ENCODE measurements around the gene RSPO4. TPM values are rescaled to one million over a fixed set of nuclear protein-coding genes. Genes with fewer than 3 reads are reported as not detected.

Gene RSPO4
- polyA plus RNA-seq, 2 of the 4 experiments (the other 2 are of a cell fraction) = not detected

GRCh38 chr20:917416-917815 lies 84.7 kb downstream of the RSPO4 start:
- TF ChIP-seq ZNF302 (CRISPR knock-in tag; IDR thresholded peaks at IDR 0.05) (no peak), ZFP36 (IDR thresholded peaks at IDR 0.05; ENCODE audit: borderline replicate concordance, partially characterized antibody) (no peak), PHF8 (IDR thresholded peaks at IDR 0.05; ENCODE audit: borderline replicate concordance, low read depth) (no peak), CHD4 (IDR thresholded peaks at IDR 0.05; ENCODE audit: borderline replicate concordance) (no peak), MAFK (IDR thresholded peaks at IDR 0.05; ENCODE audit: partially characterized antibody) (no peak), MAX (IDR thresholded peaks at IDR 0.05) (no peak), EP300 (IDR thresholded peaks at IDR 0.05) (no peak), RAD21 (conservative IDR thresholded peaks at IDR 0.05 in 1 of 2, IDR thresholded peaks at IDR 0.05 in 1 of 2) (no peak), TFCP2L1 (CRISPR knock-in tag; IDR thresholded peaks at IDR 0.05) (no peak), HEYL (CRISPR knock-in tag; IDR thresholded peaks at IDR 0.05) (no peak), CBX8 (IDR thresholded peaks at IDR 0.05) (no peak), PBX3 (IDR thresholded peaks at IDR 0.05) (no peak), HOXA7 (CRISPR knock-in tag; IDR thresholded peaks at IDR 0.05) (no peak), NFE2L2 (conservative IDR thresholded peaks at IDR 0.05; ENCODE audit: low read length) (no peak), RARB (CRISPR knock-in tag; IDR thresholded peaks at IDR 0.05) (no peak)
- Histone ChIP-seq H3K4me2 (no peak overlapping the region), H3K4me3 (no peak overlapping the region), H3K4me1 (no peaks in the 10 kb centered on the region), H3K27ac (no peak overlapping the region), H3K9me3 (no peaks in the 10 kb centered on the region)
- CTCF ChIA-PET = interaction anchor here (0.8 to 1.8 kb wide), 4 partner anchors 24 to 39 kb away, joined by 3 to 8 read pairs (median 3); no protein-coding TSS in a partner anchor
- FAIRE-seq (no peak), ATAC-seq (no peak), DNase-seq (ENCODE audit: low read depth in 1 of 2, low spot score in 1 of 2) (no peak)
- WGBS (ENCODE audit: missing lambda C conversion rate) = 32% methylated on average over 4 of the region's 4 CpGs
- POLR2A ChIA-PET = no interaction called here

GRCh38 chr20:916825-917224 lies 85.3 kb downstream of the RSPO4 start:
- WGBS (ENCODE audit: missing lambda C conversion rate) = 55% methylated on average over 5 of the region's 5 CpGs
- no peaks in the 10 kb centered on the region for H3K4me1 ChIP-seq
- ChIA-PET CTCF (interaction anchor here (0.8 to 1.8 kb wide), 4 partner anchors 25 to 40 kb away, joined by 3 to 8 read pairs (median 3); no protein-coding TSS in a partner anchor), POLR2A (no interaction called here)
- no peak for DNase-seq (ENCODE audit: low read depth in 1 of 2, low spot score in 1 of 2)
- ATAC-seq = no peak
- no peaks in the 10 kb centered on the region for H3K9me3 ChIP-seq
- no peak overlapping the region for H3K27ac ChIP-seq
- H3K4me2 ChIP-seq = no peak overlapping the region
- TF ChIP-seq ELK1 (IDR thresholded peaks at IDR 0.05; ENCODE audit: low read depth, low read length) (no peak), EHF (CRISPR knock-in tag; IDR thresholded peaks at IDR 0.05) (no peak), HOXB13 (CRISPR knock-in tag; IDR thresholded peaks at IDR 0.05; ENCODE audit: low read depth) (no peak), SMC3 (IDR thresholded peaks at IDR 0.05) (no peak), RARB (CRISPR knock-in tag; IDR thresholded peaks at IDR 0.05) (no peak), ZNF302 (CRISPR knock-in tag; IDR thresholded peaks at IDR 0.05) (no peak), EHMT2 (IDR thresholded peaks at IDR 0.05; ENCODE audit: low read depth) (no peak), KDM5A (IDR thresholded peaks at IDR 0.05) (no peak), POLR2AphosphoS2 (conservative IDR thresholded peaks at IDR 0.05; ENCODE audit: low read length) (no peak), CEBPB (IDR thresholded peaks at IDR 0.05) (no peak), RCOR1 (IDR thresholded peaks at IDR 0.05; ENCODE audit: low read depth, low read length) (no peak), TP53 (CRISPR knock-in tag; IDR thresholded peaks at IDR 0.05) (no peak), ESRRA (IDR thresholded peaks at IDR 0.05; ENCODE audit: borderline replicate concordance, low read length) (no peak), PHF8 (IDR thresholded peaks at IDR 0.05; ENCODE audit: borderline replicate concordance, low read depth) (no peak), NR3C1 (IDR thresholded peaks at IDR 0.05) (no peak), NPAS2 (CRISPR knock-in tag; IDR thresholded peaks at IDR 0.05; ENCODE audit: borderline replicate concordance) (no peak), FOSB (CRISPR knock-in tag; IDR thresholded peaks at IDR 0.05) (no peak), HES2 (IDR thresholded peaks at IDR 0.05) (no peak), USF2 (IDR thresholded peaks at IDR 0.05) (no peak), JUN (IDR thresholded peaks at IDR 0.05) (no peak)
- no peak overlapping the region for H3K4me3 ChIP-seq
- FAIRE-seq = no peak

Data from A549 (cell line).